Endothelial cell of umbilical vein (primary cell): ENCODE data around the gene AKT2. TPM values are rescaled to one million over a fixed set of nuclear protein-coding genes. Genes with fewer than 3 reads are reported as not detected.

Experiments
- BruUV-seq: library from RNA; stranded (reverse); fragments of 400-500 nt; replicated peaks from 2 replicates; lab custom pipeline; 2021; lab: Mats Ljungman, UMichigan
- CTCF ChIA-PET: fragments of 300-600, 350-600 bp; sonication (Branson Sonifier 250); formaldehyde crosslinking; loops from one replicate; lab custom pipeline; 2021; ENCODE audit warnings: antibody characterized with exemption, inconsistent platforms; lab: Charles Lee
- POLR2A ChIA-PET: fragments of 300-600, 350-600 bp; sonication (Branson Sonifier 250); formaldehyde crosslinking; loops from one replicate; lab custom pipeline; 2021; ENCODE audit warnings: antibody characterized with exemption, inconsistent platforms; lab: Charles Lee
- DNase-seq: peaks from one replicate; pipeline ENCODE4 v3.0.0-alpha.2; 2011; ENCODE audit warnings: low read depth, low spot score
- FAIRE-seq: peaks from 2 replicates; lab custom pipeline; 2011; peaks lifted over from hg19 to GRCh38; lab: Jason Lieb, UNC
- H2AFZ ChIP-seq: 2 replicates; pipeline ENCODE4 v1.6.0; 2012; ENCODE audit warnings: low read depth, low read length, control low read depth, inconsistent platforms
- H3K27ac ChIP-seq: 2 replicates; pipeline ENCODE4 v1.5.1; 2011; ENCODE audit warnings: low read depth, mild to moderate bottlenecking, control low read depth, low read length, moderate library complexity; ENCODE audit not compliant: insufficient read depth
- H3K27me3 ChIP-seq, 2 experiments: 2 replicates each; pipeline versions ENCODE4 v1.6.0 to v1.6.1; 2011; ENCODE audit warnings: low read length in 2 of 2, mixed read lengths in 1 of 2; ENCODE audit not compliant: control insufficient read depth in 2 of 2, insufficient read depth in 2 of 2
- H3K36me3 ChIP-seq, 2 experiments: 2 replicates in 1 of 2; 3 replicates in 1 of 2; pipeline ENCODE4 v1.5.1; 2011; ENCODE audit warnings: low read length in 2 of 2, mild to moderate bottlenecking in 1 of 2, moderate library complexity in 1 of 2; ENCODE audit not compliant: control insufficient read depth in 2 of 2, insufficient read depth in 2 of 2; ENCODE audit errors: extremely low read depth in 1 of 2
- H3K4me1 ChIP-seq: 3 replicates; pipeline ENCODE4 v1.5.1; 2011; ENCODE audit warnings: mild to moderate bottlenecking, low read length; ENCODE audit not compliant: control insufficient read depth, insufficient read depth; ENCODE audit errors: extremely low read depth
- H3K4me2 ChIP-seq: 2 replicates; pipeline ENCODE4 v1.6.1; 2011; ENCODE audit warnings: low read length, control low read depth, mixed read lengths; ENCODE audit not compliant: insufficient read depth
- H3K4me3 ChIP-seq, 3 experiments: fragments of 200-600 bp in 1 of 3; sonication (generic), shearing (Covaris generic) in 1 of 3; replicated peaks in 1 of 3; 2 replicates each; pipeline ENCODE4 v1.5.1; 2011 to 2016; ENCODE audit warnings: control low read depth in 3 of 3, low read length in 3 of 3, mild to moderate bottlenecking in 2 of 3, inconsistent platforms in 1 of 3, low read depth in 1 of 3, moderate library complexity in 1 of 3; ENCODE audit not compliant: insufficient read depth in 1 of 3
- H3K79me2 ChIP-seq: 2 replicates; pipeline ENCODE4 v1.6.0; 2012; ENCODE audit warnings: low read length, inconsistent platforms; ENCODE audit not compliant: control insufficient read depth, insufficient read depth
- H3K9ac ChIP-seq: replicated peaks from 2 replicates; pipeline ENCODE3; 2011; ENCODE audit warnings: low read length, control low read depth; ENCODE audit not compliant: insufficient read depth; ENCODE audit errors: extremely low read depth
- H3K9me1 ChIP-seq: replicated peaks from 3 replicates; pipeline ENCODE4 v1.6.0; 2011; ENCODE audit warnings: mild to moderate bottlenecking, low read length; ENCODE audit not compliant: control insufficient read depth, insufficient read depth; ENCODE audit errors: extremely low read depth
- H3K9me3 ChIP-seq: replicated peaks from 2 replicates; pipeline ENCODE4 v1.5.1; 2012; ENCODE audit warnings: low read length, inconsistent platforms; ENCODE audit not compliant: control insufficient read depth, insufficient read depth
- H4K20me1 ChIP-seq: replicated peaks from 2 replicates; pipeline ENCODE3; 2011; ENCODE audit warnings: mild to moderate bottlenecking, low read length; ENCODE audit not compliant: control insufficient read depth, insufficient read depth; ENCODE audit errors: extremely low read depth
- EZH2 ChIP-seq: IDR thresholded peaks from 2 replicates; pipeline ENCODE4 v1.6.1; 2012; ENCODE audit warnings: borderline replicate concordance, low read depth, mild to moderate bottlenecking, moderate library complexity, low read length, inconsistent platforms; ENCODE audit not compliant: severe bottlenecking
- FOS ChIP-seq: IDR thresholded peaks from 2 replicates; pipeline ENCODE4 v1.6.1; 2011; ENCODE audit warnings: mild to moderate bottlenecking, low read length, moderate library complexity, borderline replicate concordance; ENCODE audit not compliant: insufficient read depth
- GATA2 ChIP-seq: IDR thresholded peaks from 2 replicates; pipeline ENCODE4 v1.7.0; 2011; ENCODE audit warnings: low read depth, mild to moderate bottlenecking, moderate library complexity, mixed read lengths, low read length; ENCODE audit not compliant: insufficient read length, insufficient read depth
- MYC ChIP-seq: IDR thresholded peaks from one replicate; pipeline ENCODE4 v1.6.1; 2011; ENCODE audit warnings: mild to moderate bottlenecking, low read depth, low read length
- dilution Hi-C: fragments of 300-500 bp; cut with MboI; formaldehyde crosslinking; loops from one replicate; pipeline ENCODE4 v1.15.0; 2019; ENCODE audit warnings: low sequenced_read_pairs; ENCODE audit not compliant: extremely low pct_ligation_motif_present
- intact Hi-C: fragments of 100-400 bp; cut with micrococcal nuclease; formaldehyde crosslinking; loops from one replicate; pipeline ENCODE4 v1.10.0; 2022
- polyA plus RNA-seq, 4 experiments: library from polyadenylated mRNA; depleted of rRNA in 3 of 4; stranded (reverse) in 3 of 4; unstranded in 1 of 4; fragments of >200 nt; gene quantifications; 2 replicates each; pipeline versions ENCODE4 v1.2.1 to v1.2.3, GENCODE V29; 2011 to 2012; ENCODE audit warnings: missing spikeins in 1 of 4
- total RNA-seq: library from RNA; stranded (reverse); gene quantifications from 2 replicates; pipeline ENCODE4 v1.2.3, GENCODE V29; 2021

AKT2 gene
- total and polyA plus RNA-seq, 2 donors (not counting 3 experiments of a cell fraction or from before 2014, with no cell fraction given), result 65.2 to 69.8 TPM

DNA sequence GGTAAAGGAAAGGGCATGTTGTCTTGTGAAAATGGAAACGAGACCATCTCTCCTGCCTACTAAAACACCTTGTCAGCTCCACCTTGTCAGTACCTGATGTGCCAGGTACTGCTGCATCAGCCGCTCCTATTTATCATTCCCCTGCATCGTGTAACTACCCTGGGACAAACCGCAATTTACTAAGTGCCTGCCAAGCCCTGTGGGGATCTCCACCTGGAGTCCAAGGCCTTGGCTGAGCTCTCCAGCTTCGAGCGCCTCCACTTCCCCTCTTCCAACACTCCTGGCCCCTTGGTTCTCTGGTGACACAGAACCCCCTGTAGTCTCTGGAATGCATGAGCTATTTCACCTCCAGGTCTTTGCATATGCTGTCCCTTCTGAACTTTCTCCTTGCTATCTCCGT, 32.8 kb downstream of the AKT2 start:
- Histone ChIP-seq H3K9ac (no peak overlapping the region), H4K20me1 (no peaks in the 10 kb centered on the region), H3K36me3 (peaks cover 12 to 24% of the 10 kb centered on the region in 2 experiments), H3K4me3 (no peak overlapping the region), H2AFZ (no peak overlapping the region), H3K4me1 (no peaks in the 10 kb centered on the region), H3K9me1 (no peaks in the 10 kb centered on the region), H3K9me3 (no peaks in the 10 kb centered on the region), H3K4me2 (no peak overlapping the region), H3K27ac (no peak overlapping the region), H3K79me2 (peaks cover 17% of the 10 kb centered on the region), H3K27me3 (no peaks in the 10 kb centered on the region)
- ChIA-PET POLR2A (no interaction called here), CTCF (interaction anchor here (1.2 kb wide), 1 partner anchor 53 kb away, joined by 3 read pairs; no protein-coding TSS in a partner anchor)
- no peak for FAIRE-seq
- intact Hi-C loops (no loop called here), dilution Hi-C loops (no loop called here)
- DNase-seq, result no peak
- no TSS peak for BruUV-seq
- TF ChIP-seq FOS (no peak), GATA2 (no peak), EZH2 (no peak), MYC (no peak)

- ChIA-PET POLR2A (no interaction called here), CTCF (interaction anchor here (1.2 kb wide), 1 partner anchor 53 kb away, joined by 3 read pairs; no protein-coding TSS in a partner anchor)
- FAIRE-seq (no peak), DNase-seq (no peak)
- Histone ChIP-seq H4K20me1 (no peaks in the 10 kb centered on the region), H3K9me1 (no peaks in the 10 kb centered on the region), H3K4me2 (no peak overlapping the region), H3K27ac (no peak overlapping the region), H3K36me3 (peaks cover 12 to 24% of the 10 kb centered on the region in 2 experiments), H3K4me3 (no peak overlapping the region), H3K79me2 (peaks cover 17% of the 10 kb centered on the region), H3K4me1 (no peaks in the 10 kb centered on the region), H2AFZ (no peak overlapping the region), H3K27me3 (no peaks in the 10 kb centered on the region), H3K9ac (no peak overlapping the region), H3K9me3 (no peaks in the 10 kb centered on the region)
- intact Hi-C loops, result no loop called here
- dilution Hi-C loops, result no loop called here
- BruUV-seq, result no TSS peak
- TF ChIP-seq EZH2 (no peak), GATA2 (no peak), FOS (no peak), MYC (no peak)
These were observed 33.2 kb downstream of the AKT2 start for GRCh38 chr19:40251991-40252390.
